ENCODE data around the gene RPS15.

DNA sequence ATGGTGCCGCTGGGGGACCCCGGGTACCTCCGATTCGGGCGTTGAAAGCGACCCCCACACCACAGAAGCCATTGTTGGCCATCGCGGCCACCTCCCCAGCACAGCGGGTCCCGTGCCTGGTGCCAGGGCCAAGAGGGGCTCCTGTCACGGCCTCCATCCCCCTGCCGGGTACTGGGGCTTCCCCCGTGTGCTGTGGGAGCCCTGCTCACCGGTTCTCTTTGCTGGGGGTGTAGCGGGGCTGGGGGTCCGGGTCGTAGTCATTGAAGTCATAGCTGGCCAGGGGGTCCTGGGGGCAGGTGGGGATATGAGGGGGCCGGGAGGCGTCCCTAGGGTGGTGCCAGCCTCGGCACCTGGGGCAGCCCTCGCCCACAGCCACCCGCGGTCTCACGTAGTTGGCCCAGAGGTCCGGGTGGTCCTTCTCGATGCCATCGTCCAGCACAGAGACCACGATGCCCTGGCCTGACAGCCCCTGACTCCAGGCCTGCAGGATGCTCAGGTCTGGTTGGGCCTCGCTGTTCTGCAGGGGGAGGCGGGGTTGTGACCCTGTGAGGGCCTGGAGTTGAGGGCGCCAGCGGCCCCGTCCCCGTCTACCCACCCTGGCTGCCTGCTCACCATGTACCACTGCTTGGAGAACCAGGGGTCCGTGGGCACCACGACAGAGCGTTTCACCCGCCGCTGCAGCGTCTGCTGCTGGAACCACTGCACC lies 49.5 kb downstream of the RPS15 start:
- TF ChIP-seq POLR2A (IDR thresholded peaks at IDR 0.05) (no peak), EP300 (IDR thresholded peaks at IDR 0.05) (no peak), CTCF (IDR thresholded peaks at IDR 0.05) (no peak), POLR2AphosphoS5 (IDR thresholded peaks at IDR 0.05) (no peak)
